CD14-positive monocyte (primary cell): ENCODE results near the gene GGTA1. TPM values are rescaled to one million over a fixed set of nuclear protein-coding genes. Genes with fewer than 3 reads are reported as not detected.
A peak's percentile ranks its signal among the peaks of the same experiment; 100 is the strongest.

ENCODE experiments used
- DNase-seq, 3 donors: peaks; one replicate each; pipeline ENCODE4 v3.0.0-alpha.2; 2011 to 2022
- H2AFZ ChIP-seq: 2 replicates; pipeline ENCODE4 v1.6.0; 2012; ENCODE audit warnings: mild to moderate bottlenecking, low read depth, low read length, inconsistent platforms; ENCODE audit not compliant: insufficient read depth, poor library complexity, severe bottlenecking
- H3K27ac ChIP-seq, 2 donors: 1 replicate in 1 of 2; 2 replicates in 1 of 2; pipeline ENCODE4 v1.5.1; 2012 to 2013; ENCODE audit warnings: low read length in 2 of 2, control low read depth in 1 of 2, inconsistent platforms in 1 of 2, low read depth in 1 of 2, mild to moderate bottlenecking in 1 of 2
- H3K27me3 ChIP-seq, 2 donors: one replicate each; pipeline versions ENCODE4 v1.6.0 to v1.6.1; 2011 to 2013; ENCODE audit warnings: low read length in 2 of 2; ENCODE audit not compliant: control insufficient read depth in 2 of 2, insufficient read depth in 2 of 2
- H3K36me3 ChIP-seq, 2 donors: replicated peaks in 1 of 2; 1 replicate in 1 of 2; 2 replicates in 1 of 2; pipeline versions ENCODE4 v1.5.1 to v1.6.1; 2012 to 2013; ENCODE audit warnings: low read length in 2 of 2, control low read depth in 1 of 2, inconsistent platforms in 1 of 2, mild to moderate bottlenecking in 1 of 2; ENCODE audit not compliant: insufficient read depth in 2 of 2, control insufficient read depth in 1 of 2
- H3K4me1 ChIP-seq, 2 donors: 1 replicate in 1 of 2; 2 replicates in 1 of 2; pipeline versions ENCODE4 v1.5.1 to v1.6.1; 2012 to 2013; ENCODE audit warnings: low read length in 2 of 2, control low read depth in 1 of 2, inconsistent platforms in 1 of 2, mild to moderate bottlenecking in 1 of 2, moderate library complexity in 1 of 2; ENCODE audit not compliant: insufficient read depth in 2 of 2, control insufficient read depth in 1 of 2
- H3K4me2 ChIP-seq: replicated peaks from 2 replicates; pipeline ENCODE3; 2012; ENCODE audit warnings: low read length, moderate library complexity, mild to moderate bottlenecking; ENCODE audit not compliant: poor library complexity, severe bottlenecking; ENCODE audit errors: extremely low read depth
- H3K4me3 ChIP-seq, 3 experiments: fragments of 200-600 bp in 1 of 3; sonication (generic) in 1 of 3; replicated peaks in 1 of 3; 1 replicate in 2 of 3; 2 replicates in 1 of 3; pipeline ENCODE4 v1.5.1; 2011 to 2013; ENCODE audit warnings: low read length in 3 of 3, mild to moderate bottlenecking in 3 of 3, control low read depth in 2 of 3, low read depth in 2 of 3, inconsistent platforms in 1 of 3, moderate library complexity in 1 of 3
- H3K79me2 ChIP-seq: 2 replicates; pipeline ENCODE4 v1.6.0; 2012; ENCODE audit warnings: mild to moderate bottlenecking, control low read depth, inconsistent platforms, low read length, moderate library complexity; ENCODE audit not compliant: insufficient read depth
- H3K9ac ChIP-seq: 2 replicates; pipeline ENCODE4 v1.6.0; 2017; ENCODE audit warnings: low read length, mild to moderate bottlenecking; ENCODE audit not compliant: insufficient read depth, poor library complexity, severe bottlenecking
- H3K9me3 ChIP-seq, 2 donors: replicated peaks in 1 of 2; 1 replicate in 1 of 2; 2 replicates in 1 of 2; pipeline versions ENCODE4 v1.5.1 to v1.6.1; 2012 to 2013; ENCODE audit warnings: low read length in 2 of 2, control low read depth in 1 of 2; ENCODE audit not compliant: control insufficient read depth in 1 of 2, insufficient read depth in 1 of 2
- H4K20me1 ChIP-seq: 2 replicates; pipeline ENCODE4 v1.6.0; 2012; ENCODE audit warnings: mild to moderate bottlenecking, low read length, control low read depth, moderate library complexity; ENCODE audit not compliant: insufficient read depth
- H3K27ac Mint-ChIP-seq, 7 donors: one replicate each; pipeline ENCODE4 v1.8.0; 2020; ENCODE audit warnings: mild to moderate bottlenecking in 7 of 7, mixed read lengths in 7 of 7, moderate library complexity in 6 of 7, inconsistent platforms in 2 of 7
- H3K27me3 Mint-ChIP-seq, 3 donors: one replicate each; pipeline ENCODE4 v1.8.0; 2021 to 2022; ENCODE audit warnings: low read depth in 3 of 3, mild to moderate bottlenecking in 3 of 3, mixed read lengths in 3 of 3, moderate library complexity in 3 of 3, inconsistent platforms in 1 of 3
- H3K36me3 Mint-ChIP-seq, 2 donors: one replicate each; pipeline ENCODE4 v1.8.0; 2020; ENCODE audit warnings: mixed read lengths in 2 of 2, inconsistent platforms in 1 of 2, mild to moderate bottlenecking in 1 of 2
- H3K4me1 Mint-ChIP-seq: one replicate; pipeline ENCODE4 v1.8.0; 2020; ENCODE audit warnings: mild to moderate bottlenecking, mixed read lengths
- H3K4me3 Mint-ChIP-seq, 2 donors: one replicate each; pipeline ENCODE4 v1.8.0; 2020; ENCODE audit warnings: mild to moderate bottlenecking in 2 of 2, mixed read lengths in 2 of 2, moderate library complexity in 1 of 2
- H3K9me3 Mint-ChIP-seq, 7 donors: one replicate each; pipeline ENCODE4 v1.8.0; 2020 to 2022; ENCODE audit warnings: mixed read lengths in 7 of 7, mild to moderate bottlenecking in 6 of 7, moderate library complexity in 6 of 7, inconsistent platforms in 2 of 7
- WGBS: methylation state at CpG from one replicate; pipeline ENCODE4 v1.1.5; 2013; ENCODE audit warnings: missing lambda C conversion rate; ENCODE audit not compliant: insufficient coverage; 5-methylcytosine and 5-hydroxymethylcytosine counted together
- intact Hi-C, 2 donors: fragments of 100-400 bp; cut with micrococcal nuclease; formaldehyde crosslinking; loops; one replicate each; pipeline versions ENCODE4 v1.15.0 to v1.15.1; 2023
- polyA plus RNA-seq, 3 donors: library from polyadenylated mRNA; depleted of rRNA in 1 of 3; unstranded in 2 of 3; stranded (reverse) in 1 of 3; fragments of 300-500 nt in 2 of 3; fragments of >200 nt in 1 of 3; fragmentation: Illumina TruSeq in 2 of 3; gene quantifications; 1 replicate in 2 of 3; 2 replicates in 1 of 3; pipeline ENCODE4 v1.2.3, GENCODE V29; 2012 to 2021
- TF ChIP-seq, protein P1 (sequence below): fragments of 200-600 bp; IDR thresholded peaks from one replicate; pipeline ENCODE4 v1.8.0; 2022; ENCODE audit warnings: antibody characterized with exemption, mild to moderate bottlenecking

GGTA1 gene
- polyA plus RNA-seq, 3 donors, result 10.9 to 35.6 (median 15.4) TPM

DNA sequence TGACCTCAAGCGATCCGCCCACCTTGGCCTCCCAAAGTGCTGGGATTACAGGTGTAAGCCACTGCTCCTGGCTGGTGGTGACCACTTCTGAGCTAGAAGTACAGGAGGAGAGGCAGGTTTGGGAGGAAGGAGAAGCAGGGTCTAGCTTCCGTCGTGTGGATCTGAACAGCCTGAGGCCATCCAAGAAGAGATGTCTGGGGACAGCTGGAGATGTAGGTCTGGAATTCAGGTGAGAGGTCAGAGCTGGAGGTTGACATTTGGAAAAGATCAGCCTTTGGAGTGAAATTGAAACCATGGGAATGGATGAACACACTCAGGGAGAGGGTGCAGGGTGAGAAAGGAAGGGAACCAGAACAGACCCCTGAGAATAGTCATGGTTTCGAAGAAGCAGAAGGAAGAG lies 33.2 kb upstream of the GGTA1 start:
- peaks cover 9% of the 10 kb centered on the region for H3K4me1 Mint-ChIP-seq
- no peak overlapping the region for H3K27ac ChIP-seq
- TF ChIP-seq, protein P1, sequence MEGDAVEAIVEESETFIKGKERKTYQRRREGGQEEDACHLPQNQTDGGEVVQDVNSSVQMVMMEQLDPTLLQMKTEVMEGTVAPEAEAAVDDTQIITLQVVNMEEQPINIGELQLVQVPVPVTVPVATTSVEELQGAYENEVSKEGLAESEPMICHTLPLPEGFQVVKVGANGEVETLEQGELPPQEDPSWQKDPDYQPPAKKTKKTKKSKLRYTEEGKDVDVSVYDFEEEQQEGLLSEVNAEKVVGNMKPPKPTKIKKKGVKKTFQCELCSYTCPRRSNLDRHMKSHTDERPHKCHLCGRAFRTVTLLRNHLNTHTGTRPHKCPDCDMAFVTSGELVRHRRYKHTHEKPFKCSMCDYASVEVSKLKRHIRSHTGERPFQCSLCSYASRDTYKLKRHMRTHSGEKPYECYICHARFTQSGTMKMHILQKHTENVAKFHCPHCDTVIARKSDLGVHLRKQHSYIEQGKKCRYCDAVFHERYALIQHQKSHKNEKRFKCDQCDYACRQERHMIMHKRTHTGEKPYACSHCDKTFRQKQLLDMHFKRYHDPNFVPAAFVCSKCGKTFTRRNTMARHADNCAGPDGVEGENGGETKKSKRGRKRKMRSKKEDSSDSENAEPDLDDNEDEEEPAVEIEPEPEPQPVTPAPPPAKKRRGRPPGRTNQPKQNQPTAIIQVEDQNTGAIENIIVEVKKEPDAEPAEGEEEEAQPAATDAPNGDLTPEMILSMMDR, result no peak
- no peak overlapping the region for H3K9ac ChIP-seq
- no peak overlapping the region for H3K4me3 Mint-ChIP-seq
- no peaks in the 10 kb centered on the region for H3K9me3 ChIP-seq
- no peaks in the 10 kb centered on the region for H3K36me3 Mint-ChIP-seq
- H3K27me3 Mint-ChIP-seq, result peaks cover 10 to 13% (median 10%) of the 10 kb centered on the region in 3 donors
- no peak overlapping the region for H3K27ac Mint-ChIP-seq
- WGBS, result 92% methylated on average over 5 of the region's 5 CpGs
- no peaks in the 10 kb centered on the region for H4K20me1 ChIP-seq
- DNase-seq, result no peak
- H3K4me3 ChIP-seq, result no peak overlapping the region
- intact Hi-C loops, result no loop called here
- H3K36me3 ChIP-seq, result no peaks in the 10 kb centered on the region
- H3K4me2 ChIP-seq, result no peak overlapping the region
- H3K4me1 ChIP-seq, result peaks cover 0 to 5% of the 10 kb centered on the region in 2 donors
- no peaks in the 10 kb centered on the region for H3K79me2 ChIP-seq
- H3K27me3 ChIP-seq, result no peaks in the 10 kb centered on the region
- H2AFZ ChIP-seq, result no peak overlapping the region
- peaks cover 0 to 2% (median 0%) of the 10 kb centered on the region in 7 donors for H3K9me3 Mint-ChIP-seq

DNA sequence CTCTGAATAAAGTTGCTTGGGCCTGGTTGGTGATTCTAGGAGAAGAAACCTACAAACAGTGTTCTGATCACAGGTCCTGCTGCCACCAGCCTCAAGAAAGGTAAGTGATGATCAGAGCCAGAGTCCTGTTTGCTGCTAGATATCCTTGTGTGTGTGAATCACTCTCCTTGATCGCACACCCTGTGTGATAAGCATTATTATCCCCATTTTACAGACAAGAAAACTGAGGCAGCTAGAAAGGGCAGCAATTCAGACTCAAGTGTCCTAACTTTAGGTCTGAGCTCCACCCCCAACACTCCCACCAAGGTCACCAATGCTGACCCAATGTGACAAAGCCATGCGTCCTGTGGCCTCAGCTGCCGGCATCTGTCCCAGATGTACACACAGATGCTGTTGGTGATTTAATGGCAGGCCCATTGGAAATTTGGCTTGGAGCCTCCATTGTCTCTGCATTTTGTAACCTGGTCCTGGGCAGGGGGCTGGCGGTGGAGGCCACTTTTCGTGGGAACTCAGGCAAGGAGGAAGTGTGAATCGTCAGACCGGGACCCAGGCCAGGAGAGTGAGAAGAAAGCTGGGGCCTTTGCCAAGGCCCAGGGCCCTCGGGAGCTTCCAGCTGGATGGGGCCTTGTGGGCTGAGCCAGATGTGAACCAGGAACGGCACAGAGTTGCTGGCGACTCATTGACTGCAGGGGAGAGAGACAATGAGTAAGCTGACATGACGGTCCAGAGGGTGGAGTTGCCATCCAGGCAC lies 29.8 kb upstream of the GGTA1 start:
- Histone ChIP-seq H2AFZ (no peak overlapping the region), H3K27me3 (no peaks in the 10 kb centered on the region), H3K4me1 (no peaks in the 10 kb centered on the region), H3K27ac (no peak overlapping the region), H4K20me1 (no peaks in the 10 kb centered on the region), H3K79me2 (no peaks in the 10 kb centered on the region), H3K4me2 (no peak overlapping the region), H3K36me3 (no peaks in the 10 kb centered on the region), H3K4me3 (no peak overlapping the region), H3K9me3 (no peaks in the 10 kb centered on the region), H3K9ac (no peak overlapping the region)
- Mint-ChIP-seq H3K9me3 (peaks cover 0 to 2% (median 0%) of the 10 kb centered on the region in 7 donors), H3K4me3 (no peak overlapping the region), H3K4me1 (peaks cover 3% of the 10 kb centered on the region), H3K27ac (peak overlapping the region in 2 of 7 donors; percentile 46 to 79), H3K36me3 (no peaks in the 10 kb centered on the region), H3K27me3 (peaks cover 0 to 6% (median 2%) of the 10 kb centered on the region in 3 donors)
- TF ChIP-seq, protein P1, result no peak
- intact Hi-C loops, result no loop called here
- WGBS, result 30% methylated on average over 11 of the region's 11 CpGs
- DNase-seq, result no peak
